ENCODE measurements around the gene EED.
"Not testable (repeated sequence)": the region's sequence is repeated elsewhere in the genome, so short reads cannot be mapped to it uniquely, and the experiment has no call there.

The EED gene

DNA sequence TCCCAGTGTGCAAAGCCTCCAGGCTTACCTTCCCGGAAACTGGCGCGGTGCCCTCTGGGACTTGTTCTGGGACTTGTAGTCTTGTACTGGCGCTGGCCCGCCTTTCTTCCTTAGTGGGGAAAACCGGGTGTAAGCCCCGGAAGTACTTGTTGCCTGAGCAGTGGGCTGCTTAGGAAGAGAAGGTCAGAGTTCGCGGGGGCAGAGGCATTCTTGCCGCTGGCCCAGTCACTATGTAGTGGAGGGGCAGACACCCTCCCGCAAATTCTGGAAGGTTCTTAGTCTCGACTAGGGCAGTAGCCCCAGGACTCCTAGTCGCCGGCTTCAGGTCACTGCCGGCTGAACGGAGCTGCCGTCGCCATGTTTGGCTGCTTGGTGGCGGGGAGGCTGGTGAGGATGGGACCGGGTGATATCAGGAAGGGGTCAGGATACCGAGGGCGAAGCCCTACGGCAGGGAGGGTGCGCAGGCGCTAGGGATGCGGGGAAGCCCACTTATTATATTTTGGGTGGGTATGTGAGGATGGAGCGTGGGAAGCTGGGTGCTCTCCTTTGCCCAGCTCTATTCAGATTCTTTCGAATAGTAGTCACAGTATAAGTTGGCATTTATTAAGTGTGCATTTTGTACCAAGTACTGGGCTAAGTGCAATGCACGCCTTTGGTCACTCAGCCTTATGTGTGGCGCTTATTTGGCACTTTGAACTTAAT, 57.7 kb downstream of the EED start, which contains the start of gene HIKESHI:
TSS of gene HIKESHI (plus strand) at position 149 of the 702 bp plus-strand sequence. CDS start at position 358, 209 bp downstream.
- no peak for TF ChIP-seq CTCF (IDR thresholded peaks at IDR 0.05; ENCODE audit: poor library complexity, severe bottlenecking)
- H3K27me3 ChIP-seq (ENCODE audit: insufficient read depth, poor library complexity, severe bottlenecking), result no peaks in the 10 kb centered on the region
- peak within 1 kb of the TSS; percentile 28 for H3K27ac ChIP-seq (ENCODE audit: poor library complexity, severe bottlenecking)
- no peaks in the 10 kb centered on the region for H3K9me3 ChIP-seq (ENCODE audit: severe bottlenecking)
- H3K36me3 ChIP-seq (ENCODE audit: low read depth), result peaks cover 10% of the 10 kb centered on the region
- H3K4me1 ChIP-seq (ENCODE audit: insufficient read depth, poor library complexity, severe bottlenecking), result no peaks in the 10 kb centered on the region
- DNase-seq (ENCODE audit: low spot score) (peak; percentile 99), ATAC-seq (ENCODE audit: low read depth) (peak; percentile 100)
- H3K4me3 ChIP-seq (ENCODE audit: severe bottlenecking), result peak within 1 kb of the TSS; percentile 70

DNA sequence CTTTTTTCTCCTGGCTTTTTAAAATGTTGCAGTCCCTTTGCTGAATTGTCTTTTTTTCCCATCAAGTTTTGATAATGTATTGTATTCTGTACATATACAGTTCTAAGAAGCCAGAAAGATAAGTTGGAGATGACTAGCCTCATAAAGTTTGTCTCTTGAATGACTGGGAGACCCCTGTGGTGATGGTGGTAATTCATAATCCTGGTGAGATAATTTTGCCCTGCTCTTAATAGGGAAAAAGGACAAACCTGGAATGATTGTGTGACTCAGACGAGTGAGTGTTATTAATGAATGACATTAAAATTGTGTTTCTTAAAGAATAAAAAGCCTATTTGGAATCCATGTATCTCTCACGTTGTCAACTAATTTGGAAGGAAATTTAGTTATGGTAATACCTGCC, 58.7 kb downstream of the EED start:
- no peaks in the 10 kb centered on the region for H3K27me3 ChIP-seq (ENCODE audit: insufficient read depth, poor library complexity, severe bottlenecking)
- no peak for ATAC-seq (ENCODE audit: low read depth)
- H3K36me3 ChIP-seq (ENCODE audit: low read depth), result peaks cover 11% of the 10 kb centered on the region
- H3K9me3 ChIP-seq (ENCODE audit: severe bottlenecking), result no peaks in the 10 kb centered on the region
- no peaks in the 10 kb centered on the region for H3K4me1 ChIP-seq (ENCODE audit: insufficient read depth, poor library complexity, severe bottlenecking)
- TF ChIP-seq CTCF (IDR thresholded peaks at IDR 0.05; ENCODE audit: poor library complexity, severe bottlenecking), result no peak
- no peak for DNase-seq (ENCODE audit: low spot score)
- peak overlapping the region; percentile 70 for H3K4me3 ChIP-seq (ENCODE audit: severe bottlenecking)
- H3K27ac ChIP-seq (ENCODE audit: poor library complexity, severe bottlenecking), result peak overlapping the region; percentile 28

DNA sequence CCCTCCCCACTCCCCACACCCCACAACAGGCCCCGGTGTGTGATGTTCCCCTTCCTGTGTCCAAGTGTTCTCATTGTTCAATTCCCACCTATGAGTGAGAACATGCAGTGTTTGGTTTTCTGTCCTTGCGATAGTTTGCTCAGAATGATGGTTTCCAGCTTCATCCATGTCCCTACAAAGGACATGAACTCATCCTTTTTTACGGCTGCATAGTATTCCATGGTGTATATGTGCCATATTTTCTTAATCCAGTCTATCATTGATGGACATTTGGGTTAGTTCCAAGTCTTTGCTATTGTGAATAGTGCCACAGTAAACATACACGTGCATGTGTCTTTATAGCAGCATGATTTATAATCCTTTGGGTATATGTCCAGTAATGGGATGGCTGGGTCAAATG, 64.2 kb downstream of the EED start:
- ATAC-seq (ENCODE audit: low read depth); H3K9me3 ChIP-seq (ENCODE audit: severe bottlenecking); H3K27me3 ChIP-seq (ENCODE audit: insufficient read depth, poor library complexity, severe bottlenecking): not testable (repeated sequence)

GRCh38 chr11:86313793-86314192, 69.2 kb downstream of the EED start:
- DNase-seq (ENCODE audit: low spot score) (no peak), ATAC-seq (ENCODE audit: low read depth) (no peak)
- H3K4me1 ChIP-seq (ENCODE audit: insufficient read depth, poor library complexity, severe bottlenecking), result no peaks in the 10 kb centered on the region
- H3K27ac ChIP-seq (ENCODE audit: poor library complexity, severe bottlenecking), result no peak overlapping the region
- no peak for TF ChIP-seq CTCF (IDR thresholded peaks at IDR 0.05; ENCODE audit: poor library complexity, severe bottlenecking)
- no peaks in the 10 kb centered on the region for H3K9me3 ChIP-seq (ENCODE audit: severe bottlenecking)
- H3K36me3 ChIP-seq (ENCODE audit: low read depth), result peaks cover 34% of the 10 kb centered on the region
- H3K4me3 ChIP-seq (ENCODE audit: severe bottlenecking), result no peak overlapping the region
- no peaks in the 10 kb centered on the region for H3K27me3 ChIP-seq (ENCODE audit: insufficient read depth, poor library complexity, severe bottlenecking)

More for the DNA sequence above, 64.2 kb downstream of the EED start:
- peaks cover 31% of the 10 kb centered on the region for H3K36me3 ChIP-seq (ENCODE audit: low read depth)
- H3K4me3 ChIP-seq (ENCODE audit: severe bottlenecking); H3K4me1 ChIP-seq (ENCODE audit: insufficient read depth, poor library complexity, severe bottlenecking); H3K27ac ChIP-seq (ENCODE audit: poor library complexity, severe bottlenecking); DNase-seq (ENCODE audit: low spot score): not testable (repeated sequence)

GRCh38 chr11:86314636-86315035, 70.1 kb downstream of the EED start:
- Histone ChIP-seq H3K27ac (ENCODE audit: poor library complexity, severe bottlenecking) (no peak overlapping the region), H3K9me3 (ENCODE audit: severe bottlenecking) (no peaks in the 10 kb centered on the region), H3K27me3 (ENCODE audit: insufficient read depth, poor library complexity, severe bottlenecking) (no peaks in the 10 kb centered on the region), H3K36me3 (ENCODE audit: low read depth) (peaks cover 35% of the 10 kb centered on the region), H3K4me3 (ENCODE audit: severe bottlenecking) (no peak overlapping the region), H3K4me1 (ENCODE audit: insufficient read depth, poor library complexity, severe bottlenecking) (no peaks in the 10 kb centered on the region)
- DNase-seq (ENCODE audit: low spot score) (no peak), ATAC-seq (ENCODE audit: low read depth) (no peak)
- TF ChIP-seq CTCF (IDR thresholded peaks at IDR 0.05; ENCODE audit: poor library complexity, severe bottlenecking), result no peak
